Caco-2 (cell line): ENCODE measurements around the gene KDM4B. TPM values are rescaled to one million over a fixed set of nuclear protein-coding genes. Genes with fewer than 3 reads are reported as not detected.

Source experiments
- BruUV-seq: library from RNA; stranded (reverse); fragments of 400-500 nt; replicated peaks from 2 replicates; lab custom pipeline; 2021; lab: Mats Ljungman, UMichigan
- CTCF ChIA-PET: fragments of 300-600 bp; sonication (Branson Sonifier 250); formaldehyde crosslinking; loops from one replicate; lab custom pipeline; 2022; ENCODE audit warnings: antibody characterized with exemption; lab: Charles Lee
- POLR2A ChIA-PET: fragments of 300-600 bp; sonication (Branson Sonifier 250); formaldehyde crosslinking; loops from one replicate; lab custom pipeline; 2022; ENCODE audit warnings: antibody characterized with exemption; lab: Charles Lee
- DNase-seq, 2 experiments: peaks; one replicate each; pipeline versions ENCODE4 v3.0.0 to v3.0.0-alpha.2; 2020 to 2022
- H3K27me3 ChIP-seq: replicated peaks from 2 replicates; pipeline ENCODE4 v1.6.0; 2011; ENCODE audit warnings: low read length; ENCODE audit not compliant: control insufficient read depth, insufficient read depth
- H3K36me3 ChIP-seq: 2 replicates; pipeline ENCODE4 v1.5.1; 2011; ENCODE audit warnings: low read length; ENCODE audit not compliant: control insufficient read depth, insufficient read depth
- H3K4me1 ChIP-seq: fragments of 250-450 bp; sonication (Bioruptor Pico); 2 replicates; pipeline ENCODE4 v1.5.1; 2020; ENCODE audit warnings: mild to moderate bottlenecking
- H3K4me3 ChIP-seq: 2 replicates; pipeline ENCODE4 v1.5.1; 2011; ENCODE audit warnings: low read depth, mild to moderate bottlenecking, control low read depth, low read length
- H3K9me3 ChIP-seq: fragments of 250-450 bp; sonication (Bioruptor Pico); 2 replicates; pipeline ENCODE4 v1.5.1; 2020; ENCODE audit warnings: mild to moderate bottlenecking, moderate library complexity
- H3K27ac Mint-ChIP-seq: one replicate; pipeline ENCODE4 v1.8.0; 2022; ENCODE audit warnings: mixed read lengths; ENCODE audit not compliant: unreplicated experiment
- H3K27me3 Mint-ChIP-seq: one replicate; pipeline ENCODE4 v1.8.0; 2022; ENCODE audit warnings: mixed read lengths; ENCODE audit not compliant: insufficient read depth, unreplicated experiment
- H3K36me3 Mint-ChIP-seq: one replicate; pipeline ENCODE4 v1.8.0; 2022; ENCODE audit warnings: mild to moderate bottlenecking, mixed read lengths; ENCODE audit not compliant: insufficient read depth, unreplicated experiment
- H3K4me1 Mint-ChIP-seq: one replicate; pipeline ENCODE4 v1.8.0; 2022; ENCODE audit warnings: low read depth, mixed read lengths; ENCODE audit not compliant: unreplicated experiment
- H3K4me3 Mint-ChIP-seq: one replicate; pipeline ENCODE4 v1.8.0; 2022; ENCODE audit warnings: mild to moderate bottlenecking, moderate library complexity, mixed read lengths; ENCODE audit not compliant: unreplicated experiment
- H3K9me3 Mint-ChIP-seq: one replicate; pipeline ENCODE4 v1.8.0; 2022; ENCODE audit warnings: mixed read lengths; ENCODE audit not compliant: unreplicated experiment
- intact Hi-C: fragments of 100-400 bp; cut with micrococcal nuclease; formaldehyde crosslinking; loops from one replicate; pipeline ENCODE4 v1.10.0; 2022; ENCODE audit not compliant: unreplicated experiment
- total RNA-seq: library from RNA; stranded (reverse); gene quantifications from 2 replicates; pipeline ENCODE4 v1.2.3, GENCODE V29; 2022
- TF ChIP-seq, protein P1 (sequence below), 2 experiments: fragments of 200-600 bp in 1 of 2; IDR thresholded peaks; 1 replicate in 1 of 2; 2 replicates in 1 of 2; pipeline versions ENCODE4 v1.5.1 to v1.8.0; 2011 to 2022; ENCODE audit warnings: antibody characterized with exemption in 1 of 2, control low read depth in 1 of 2, inconsistent platforms in 1 of 2, low read depth in 1 of 2, low read length in 1 of 2, mild to moderate bottlenecking in 1 of 2, moderate library complexity in 1 of 2; ENCODE audit not compliant: insufficient read depth in 1 of 2, severe bottlenecking in 1 of 2, unreplicated experiment in 1 of 2

KDM4B gene
- total RNA-seq, 1 experiment from 2014 or later, result 27.4 TPM

DNA sequence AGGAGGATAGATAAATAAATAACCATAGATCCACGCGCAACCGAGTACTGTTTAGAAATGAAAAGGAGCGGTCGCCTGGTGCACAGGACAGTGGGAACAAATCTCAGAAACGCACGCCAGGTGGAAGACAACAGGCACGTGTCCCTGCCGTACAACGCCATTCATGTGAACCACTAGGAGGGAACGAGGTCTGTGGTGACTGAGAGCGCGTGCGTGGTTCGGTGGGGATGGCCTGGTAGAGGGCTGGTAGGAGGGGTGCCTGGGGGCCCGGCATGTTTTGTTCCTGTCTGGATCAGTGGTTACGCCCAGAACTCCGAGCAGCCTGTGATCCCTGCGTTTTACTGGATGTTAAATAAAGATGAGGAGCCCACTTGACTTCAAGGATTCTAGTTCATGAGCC lies 111.9 kb downstream of the KDM4B start:
- Mint-ChIP-seq H3K4me1 (no peaks in the 10 kb centered on the region), H3K9me3 (no peaks in the 10 kb centered on the region), H3K4me3 (no peak overlapping the region), H3K36me3 (peaks cover 20% of the 10 kb centered on the region), H3K27ac (no peak overlapping the region), H3K27me3 (no peaks in the 10 kb centered on the region)
- H3K9me3 ChIP-seq, result no peaks in the 10 kb centered on the region
- no peak for DNase-seq
- H3K36me3 ChIP-seq, result 0 out of 2 replicates have a peak, but pooled peaks cover 2% of the 10 kb centered on the region
- no peaks in the 10 kb centered on the region for H3K4me1 ChIP-seq
- intact Hi-C loops, result no loop called here
- CTCF ChIA-PET, result no interaction called here
- TF ChIP-seq, protein P1, sequence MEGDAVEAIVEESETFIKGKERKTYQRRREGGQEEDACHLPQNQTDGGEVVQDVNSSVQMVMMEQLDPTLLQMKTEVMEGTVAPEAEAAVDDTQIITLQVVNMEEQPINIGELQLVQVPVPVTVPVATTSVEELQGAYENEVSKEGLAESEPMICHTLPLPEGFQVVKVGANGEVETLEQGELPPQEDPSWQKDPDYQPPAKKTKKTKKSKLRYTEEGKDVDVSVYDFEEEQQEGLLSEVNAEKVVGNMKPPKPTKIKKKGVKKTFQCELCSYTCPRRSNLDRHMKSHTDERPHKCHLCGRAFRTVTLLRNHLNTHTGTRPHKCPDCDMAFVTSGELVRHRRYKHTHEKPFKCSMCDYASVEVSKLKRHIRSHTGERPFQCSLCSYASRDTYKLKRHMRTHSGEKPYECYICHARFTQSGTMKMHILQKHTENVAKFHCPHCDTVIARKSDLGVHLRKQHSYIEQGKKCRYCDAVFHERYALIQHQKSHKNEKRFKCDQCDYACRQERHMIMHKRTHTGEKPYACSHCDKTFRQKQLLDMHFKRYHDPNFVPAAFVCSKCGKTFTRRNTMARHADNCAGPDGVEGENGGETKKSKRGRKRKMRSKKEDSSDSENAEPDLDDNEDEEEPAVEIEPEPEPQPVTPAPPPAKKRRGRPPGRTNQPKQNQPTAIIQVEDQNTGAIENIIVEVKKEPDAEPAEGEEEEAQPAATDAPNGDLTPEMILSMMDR (IDR thresholded peaks at IDR 0.05; ENCODE audit: insufficient read depth in 1 of 2, low read depth in 1 of 2, low read length in 1 of 2, severe bottlenecking in 1 of 2, unreplicated experiment in 1 of 2), result no peak
- POLR2A ChIA-PET, result no interaction called here
- BruUV-seq, result no TSS peak
- H3K4me3 ChIP-seq, result no peak overlapping the region
- H3K27me3 ChIP-seq, result no peaks in the 10 kb centered on the region

DNA sequence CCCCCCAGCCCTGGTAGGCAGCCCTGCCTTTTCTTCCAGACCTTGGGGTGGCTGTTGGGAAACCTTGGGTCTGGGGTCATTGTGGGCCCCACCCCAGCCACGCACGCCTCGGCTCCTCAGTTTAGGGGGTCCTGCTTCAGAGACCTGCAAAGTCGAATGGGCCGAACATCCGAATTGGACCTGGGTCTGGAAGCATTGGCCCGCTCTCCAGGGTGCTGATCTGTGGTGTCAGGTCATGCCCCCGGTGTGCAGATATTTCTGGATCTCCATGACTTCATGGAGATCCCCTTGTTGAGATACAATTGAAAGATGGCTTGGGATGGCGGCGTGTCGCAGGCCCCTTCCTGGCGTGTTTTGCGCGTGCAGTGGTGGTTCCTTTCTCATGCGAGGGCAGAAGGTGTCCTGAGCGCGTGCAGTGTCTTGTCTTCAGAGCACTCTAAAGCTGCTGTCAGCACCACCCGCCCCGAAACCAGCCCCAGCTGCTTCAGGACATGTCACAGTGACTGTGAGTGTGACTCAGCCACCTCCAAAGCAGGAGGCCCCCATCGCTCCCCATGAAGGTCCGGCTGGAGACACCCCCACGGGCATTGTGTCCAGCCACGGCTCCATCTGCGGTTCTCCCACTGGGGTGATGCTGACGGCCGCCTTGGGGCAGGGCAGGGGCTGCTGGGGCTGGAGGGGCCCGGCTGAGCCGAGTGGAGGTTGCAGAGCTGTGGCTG lies 112.7 kb downstream of the KDM4B start:
- H3K9me3 Mint-ChIP-seq, result no peaks in the 10 kb centered on the region
- no peak overlapping the region for H3K27ac Mint-ChIP-seq
- H3K36me3 Mint-ChIP-seq, result peaks cover 21% of the 10 kb centered on the region
- no TSS peak for BruUV-seq
- no peak overlapping the region for H3K4me3 ChIP-seq
- no peaks in the 10 kb centered on the region for H3K27me3 ChIP-seq
- intact Hi-C loops, result no loop called here
- no peaks in the 10 kb centered on the region for H3K27me3 Mint-ChIP-seq
- POLR2A ChIA-PET, result no interaction called here
- no peaks in the 10 kb centered on the region for H3K4me1 ChIP-seq
- TF ChIP-seq, protein P1 (IDR thresholded peaks at IDR 0.05; ENCODE audit: insufficient read depth in 1 of 2, low read depth in 1 of 2, low read length in 1 of 2, severe bottlenecking in 1 of 2, unreplicated experiment in 1 of 2), result no peak
- 0 out of 2 replicates have a peak, but pooled peaks cover 2% of the 10 kb centered on the region for H3K36me3 ChIP-seq
- CTCF ChIA-PET, result no interaction called here
- DNase-seq, result no peak
- H3K4me3 Mint-ChIP-seq, result no peak overlapping the region
- no peaks in the 10 kb centered on the region for H3K9me3 ChIP-seq
- no peaks in the 10 kb centered on the region for H3K4me1 Mint-ChIP-seq

DNA sequence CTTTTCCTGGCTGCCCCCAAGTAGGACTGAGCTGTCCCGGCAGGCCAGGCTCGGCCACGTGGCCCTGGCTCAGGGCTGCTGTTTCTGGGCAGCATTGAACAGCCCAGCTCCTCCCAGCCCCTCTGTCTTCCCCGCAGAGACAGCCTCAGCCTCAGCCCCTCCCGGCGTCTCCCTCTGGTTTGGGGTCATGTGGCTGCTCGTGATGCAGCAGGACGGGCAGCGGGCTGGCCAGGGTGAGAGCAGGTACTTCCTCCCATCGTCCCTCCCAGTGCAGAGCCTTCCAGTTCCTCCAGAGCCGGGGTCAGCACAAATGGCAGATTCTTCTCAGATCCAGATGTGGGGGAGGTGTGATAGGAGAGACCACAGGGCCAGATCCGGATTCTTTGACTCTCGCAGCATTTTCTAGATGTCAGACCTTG lies 114.6 kb downstream of the KDM4B start:
- ChIA-PET CTCF (no interaction called here), POLR2A (no interaction called here)
- H3K36me3 ChIP-seq, result 0 out of 2 replicates have a peak, but pooled peaks cover 2% of the 10 kb centered on the region
- H3K27me3 ChIP-seq, result no peaks in the 10 kb centered on the region
- Mint-ChIP-seq H3K4me3 (no peak overlapping the region), H3K36me3 (peaks cover 21% of the 10 kb centered on the region), H3K27me3 (no peaks in the 10 kb centered on the region), H3K9me3 (no peaks in the 10 kb centered on the region), H3K27ac (no peak overlapping the region), H3K4me1 (no peaks in the 10 kb centered on the region)
- DNase-seq, result no peak
- intact Hi-C loops, result no loop called here
- TF ChIP-seq, protein P1 (IDR thresholded peaks at IDR 0.05; ENCODE audit: insufficient read depth in 1 of 2, low read depth in 1 of 2, low read length in 1 of 2, severe bottlenecking in 1 of 2, unreplicated experiment in 1 of 2), result no peak
- H3K4me3 ChIP-seq, result no peak overlapping the region
- no peaks in the 10 kb centered on the region for H3K9me3 ChIP-seq
- no peaks in the 10 kb centered on the region for H3K4me1 ChIP-seq
- no TSS peak for BruUV-seq
